Transverse colon (tissue), 4 donors: ENCODE measurements around the gene PLD6.

Experiments used
- EP300 ChIP-seq: sonication (generic); formaldehyde crosslinking; IDR thresholded peaks from one replicate; pipeline ENCODE4 v1.6.1; 2017; ENCODE audit warnings: antibody characterized with exemption, low read depth
- POLR2A ChIP-seq: fragments of 450-650 bp; IDR thresholded peaks from one replicate; pipeline ENCODE4 v1.6.1; 2016; ENCODE audit warnings: antibody characterized with exemption, mild to moderate bottlenecking, moderate library complexity
- POLR2AphosphoS5 ChIP-seq, 3 donors: sonication (generic); formaldehyde crosslinking; IDR thresholded peaks; one replicate each; pipeline ENCODE4 v1.6.1; 2016; ENCODE audit warnings: antibody characterized with exemption in 3 of 3
- TF ChIP-seq, protein P1 (sequence below), 5 experiments: fragments of 200-600 bp in 3 of 5; fragments of 450-650 bp in 2 of 5; sonication (generic) in 3 of 5; IDR thresholded peaks; 1 replicate in 2 of 5; 2 replicates in 3 of 5; pipeline ENCODE4 v1.5.1; 2016 to 2017; ENCODE audit warnings: antibody characterized with exemption in 5 of 5, inconsistent platforms in 3 of 5, mild to moderate bottlenecking in 2 of 5, moderate library complexity in 1 of 5

DNA sequence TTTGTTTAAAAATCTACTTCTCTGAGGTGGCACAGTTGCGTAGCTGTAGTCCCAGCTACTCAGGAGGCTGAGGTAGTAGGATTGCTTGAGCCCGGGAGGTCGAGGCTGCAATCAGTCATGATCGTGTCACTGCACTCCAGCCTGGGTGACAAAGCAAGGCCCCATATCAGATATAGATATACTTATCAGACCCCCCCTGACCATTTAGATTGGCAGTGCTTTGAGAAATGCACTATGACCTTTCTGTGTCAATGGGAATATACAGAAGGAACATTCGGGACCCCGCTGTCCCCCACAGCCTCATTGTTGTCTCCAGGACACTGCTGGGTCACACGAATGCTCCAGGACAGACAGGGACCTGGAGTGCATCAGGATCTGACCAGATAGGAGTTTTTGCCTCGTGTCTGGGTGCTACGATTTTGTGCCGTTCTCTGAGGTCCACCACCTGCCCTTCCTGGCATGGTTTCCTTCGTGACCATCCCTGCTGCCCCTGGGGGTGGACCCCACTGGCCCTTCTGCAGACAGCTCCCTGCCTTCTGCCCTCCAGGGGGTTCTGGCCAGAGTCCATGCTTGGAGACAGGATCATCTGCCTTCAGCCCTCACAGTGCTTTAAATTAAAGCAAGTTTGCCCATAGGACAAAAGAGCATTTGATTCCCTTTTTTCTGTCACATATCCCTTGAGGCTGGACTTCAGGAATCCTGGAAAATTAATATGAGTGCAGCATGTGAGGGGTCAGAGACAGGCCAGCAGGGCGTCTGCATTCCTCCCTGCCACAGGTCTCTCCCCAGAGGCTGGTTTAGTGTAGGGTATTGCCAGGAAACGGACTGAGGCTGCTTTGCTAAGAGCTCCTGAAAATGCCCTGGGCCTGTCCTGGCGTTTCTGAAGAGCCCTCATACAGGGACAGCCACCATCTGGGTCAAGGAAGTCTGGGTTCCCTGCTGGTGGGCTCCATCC is 19.3 kb downstream of the PLD6 start:
- TF ChIP-seq, protein P1, sequence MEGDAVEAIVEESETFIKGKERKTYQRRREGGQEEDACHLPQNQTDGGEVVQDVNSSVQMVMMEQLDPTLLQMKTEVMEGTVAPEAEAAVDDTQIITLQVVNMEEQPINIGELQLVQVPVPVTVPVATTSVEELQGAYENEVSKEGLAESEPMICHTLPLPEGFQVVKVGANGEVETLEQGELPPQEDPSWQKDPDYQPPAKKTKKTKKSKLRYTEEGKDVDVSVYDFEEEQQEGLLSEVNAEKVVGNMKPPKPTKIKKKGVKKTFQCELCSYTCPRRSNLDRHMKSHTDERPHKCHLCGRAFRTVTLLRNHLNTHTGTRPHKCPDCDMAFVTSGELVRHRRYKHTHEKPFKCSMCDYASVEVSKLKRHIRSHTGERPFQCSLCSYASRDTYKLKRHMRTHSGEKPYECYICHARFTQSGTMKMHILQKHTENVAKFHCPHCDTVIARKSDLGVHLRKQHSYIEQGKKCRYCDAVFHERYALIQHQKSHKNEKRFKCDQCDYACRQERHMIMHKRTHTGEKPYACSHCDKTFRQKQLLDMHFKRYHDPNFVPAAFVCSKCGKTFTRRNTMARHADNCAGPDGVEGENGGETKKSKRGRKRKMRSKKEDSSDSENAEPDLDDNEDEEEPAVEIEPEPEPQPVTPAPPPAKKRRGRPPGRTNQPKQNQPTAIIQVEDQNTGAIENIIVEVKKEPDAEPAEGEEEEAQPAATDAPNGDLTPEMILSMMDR (IDR thresholded peaks at IDR 0.05) = no peak
- TF ChIP-seq POLR2A = no peak
- no peak for TF ChIP-seq EP300
- no peak for TF ChIP-seq POLR2AphosphoS5 (IDR thresholded peaks at IDR 0.05)
